HepG2 (cell line): Measurements from ENCODE around the gene TBCD. TPM values are rescaled to one million over a fixed set of nuclear protein-coding genes. Genes with fewer than 3 reads are reported as not detected.

Experiments used
- ASH2L ChIP-seq: fragments of 300-600, 200-600 bp; sonication (generic); IDR thresholded peaks from 2 replicates; pipeline ENCODE4 v1.7.0; 2017; ENCODE audit warnings: low read depth, mild to moderate bottlenecking, moderate library complexity, mixed read lengths, low read length; ENCODE audit not compliant: insufficient read length
- CENPBD1 ChIP-seq: sonication (generic); formaldehyde crosslinking; IDR thresholded peaks from 2 replicates; pipeline ENCODE4 v1.8.0; 2022; ENCODE audit warnings: missing genetic modification reagents, low read depth, mild to moderate bottlenecking, borderline replicate concordance
- FIP1L1 ChIP-seq: fragments of 200-400 bp; formaldehyde crosslinking; IDR thresholded peaks from 2 replicates; pipeline ENCODE4 v1.6.1; 2018; ENCODE audit warnings: low read depth, mild to moderate bottlenecking, low read length, moderate library complexity, borderline replicate concordance; ENCODE audit not compliant: insufficient read depth
- FOXP4 ChIP-seq: sonication (generic); formaldehyde crosslinking; IDR thresholded peaks from 2 replicates; pipeline ENCODE4 v1.4.0; 2020; ENCODE audit warnings: missing genetic modification reagents
- GABPA ChIP-seq, 2 experiments: IDR thresholded peaks; 2 replicates each; pipeline ENCODE4 v1.6.1; 2011 to 2016; ENCODE audit warnings: low read depth in 2 of 2, low read length in 1 of 2, missing biosample characterization in 1 of 2, missing genetic modification characterization in 1 of 2
- HOXA7 ChIP-seq: sonication (generic); formaldehyde crosslinking; IDR thresholded peaks from 2 replicates; pipeline ENCODE4 v1.8.1; 2022; ENCODE audit warnings: mild to moderate bottlenecking, missing genetic modification reagents, moderate library complexity
- KIAA2018 ChIP-seq: sonication (generic); formaldehyde crosslinking; IDR thresholded peaks from 2 replicates; pipeline ENCODE4 v1.5.0; 2020; ENCODE audit warnings: mild to moderate bottlenecking, missing genetic modification reagents, borderline replicate concordance
- LBX2 ChIP-seq: sonication (generic); formaldehyde crosslinking; IDR thresholded peaks from 2 replicates; pipeline ENCODE4 v1.5.0; 2020; ENCODE audit warnings: missing genetic modification reagents, mild to moderate bottlenecking, borderline replicate concordance
- MEIS2 ChIP-seq: sonication (generic); formaldehyde crosslinking; IDR thresholded peaks from 2 replicates; pipeline ENCODE4 v1.9.0; 2021; ENCODE audit warnings: mild to moderate bottlenecking, missing genetic modification reagents
- MXI1 ChIP-seq: IDR thresholded peaks from 3 replicates; pipeline ENCODE4 v1.6.1; 2012; ENCODE audit warnings: low read depth, low read length, inconsistent platforms, borderline replicate concordance
- ZBTB38 ChIP-seq: sonication (generic); formaldehyde crosslinking; IDR thresholded peaks from 2 replicates; pipeline ENCODE4 v1.5.1; 2020; ENCODE audit warnings: mild to moderate bottlenecking, missing genetic modification reagents
- ZNF432 ChIP-seq: sonication (generic); formaldehyde crosslinking; IDR thresholded peaks from 2 replicates; pipeline ENCODE4 v1.5.0; 2020; ENCODE audit warnings: missing genetic modification reagents, mild to moderate bottlenecking, borderline replicate concordance
- ZNF660 ChIP-seq: sonication (generic); formaldehyde crosslinking; IDR thresholded peaks from 2 replicates; pipeline ENCODE4 v1.5.1; 2020; ENCODE audit warnings: mild to moderate bottlenecking, low read depth, missing genetic modification reagents, borderline replicate concordance
- polyA plus RNA-seq, 8 experiments: library from polyadenylated mRNA; depleted of rRNA in 3 of 8; stranded (reverse) in 7 of 8; unstranded in 1 of 8; fragments of >200 nt; fragmentation: Illumina TruSeq in 4 of 8; extraction: Trizol in 4 of 8; gene quantifications; 2 replicates each; pipeline versions ENCODE4 v1.2.1 to v1.2.3, GENCODE V29; 2011 to 2016; ENCODE audit warnings: low read depth in 4 of 8, missing spikeins in 1 of 8, mixed read lengths in 1 of 8; ENCODE audit not compliant: insufficient read depth in 1 of 8
- total RNA-seq, 5 experiments: library from RNA; depleted of rRNA; stranded (reverse); fragments of >200 nt; fragmentation: Illumina TruSeq; extraction: Trizol; gene quantifications; 2 replicates each; pipeline ENCODE4 v1.2.3, GENCODE V29; 2016; ENCODE audit warnings: low read depth in 1 of 5
- TF ChIP-seq, protein P1 (sequence below): sonication (generic); formaldehyde crosslinking; conservative IDR thresholded peaks from 2 replicates; pipeline ENCODE4 v1.8.0; 2022; ENCODE audit warnings: low read depth, missing genetic modification reagents

The TBCD gene
- total and polyA plus RNA-seq, 2 of the 13 experiments (the other 11 are each of a cell fraction or from before 2014, with no cell fraction given) = 33.9 to 54.8 TPM

GRCh38 chr17:82775001-82775823 lies 23.3 kb downstream of the TBCD start (continued):
- TF ChIP-seq MEIS2 (CRISPR knock-in tag) = peak; percentile 24; the same call in 1 of the 2 replicates
- TF ChIP-seq ZNF660 (CRISPR knock-in tag) = no peak
- TF ChIP-seq ASH2L = no peak
- TF ChIP-seq FOXP4 = no peak
- no peak for TF ChIP-seq FIP1L1
- TF ChIP-seq MXI1 = peak; percentile 44; the same call in 1 of the 3 replicates
- TF ChIP-seq CENPBD1 (CRISPR knock-in tag) = no peak
- TF ChIP-seq LBX2 (CRISPR knock-in tag) = no peak
- no peak for TF ChIP-seq ZNF432 (CRISPR knock-in tag)
- TF ChIP-seq, protein P1, sequence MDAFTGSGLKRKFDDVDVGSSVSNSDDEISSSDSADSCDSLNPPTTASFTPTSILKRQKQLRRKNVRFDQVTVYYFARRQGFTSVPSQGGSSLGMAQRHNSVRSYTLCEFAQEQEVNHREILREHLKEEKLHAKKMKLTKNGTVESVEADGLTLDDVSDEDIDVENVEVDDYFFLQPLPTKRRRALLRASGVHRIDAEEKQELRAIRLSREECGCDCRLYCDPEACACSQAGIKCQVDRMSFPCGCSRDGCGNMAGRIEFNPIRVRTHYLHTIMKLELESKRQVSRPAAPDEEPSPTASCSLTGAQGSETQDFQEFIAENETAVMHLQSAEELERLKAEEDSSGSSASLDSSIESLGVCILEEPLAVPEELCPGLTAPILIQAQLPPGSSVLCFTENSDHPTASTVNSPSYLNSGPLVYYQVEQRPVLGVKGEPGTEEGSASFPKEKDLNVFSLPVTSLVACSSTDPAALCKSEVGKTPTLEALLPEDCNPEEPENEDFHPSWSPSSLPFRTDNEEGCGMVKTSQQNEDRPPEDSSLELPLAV = no peak
- no peak for TF ChIP-seq GABPA (IDR thresholded peaks at IDR 0.05; ENCODE audit: low read depth, low read length)
- no peak for TF ChIP-seq GABPA (CRISPR knock-in tag; IDR thresholded peaks at IDR 0.05; ENCODE audit: low read depth)
- TF ChIP-seq ZBTB38 (CRISPR knock-in tag) = peak; percentile 99
- TF ChIP-seq KIAA2018 (CRISPR knock-in tag) = no peak
- no peak for TF ChIP-seq HOXA7
